NCI-H1105 treated with DMSO at 0.1 percent for 48 hours (cell line): ENCODE results near the gene TGIF2.

Source experiments
- DNase-seq: peaks from one replicate; lab custom pipeline; 2025; lab: John Stamatoyannopoulos, UW

TGIF2 gene

GRCh38 chr20:36573103-36573797 lies at the start of gene TGIF2:
Gene TGIF2 (plus strand): TSS chr20:36573597. CDS start chr20:36578775, 5,178 bp downstream.
- DNase-seq = peak; percentile 12

GRCh38 chr20:36525620-36526365 lies 47.6 kb upstream of the TGIF2 start:
- DNase-seq = no peak

GRCh38 chr20:36526521-36527011 lies 46.8 kb upstream of the TGIF2 start:
- no peak for DNase-seq

- DNase-seq = no peak
Observed at GRCh38 chr20:36527331-36528125, 45.9 kb upstream of the TGIF2 start.

- DNase-seq = no peak
Observed at GRCh38 chr20:36528176-36528874, 45.1 kb upstream of the TGIF2 start.

- DNase-seq = no peak
Observed at GRCh38 chr20:36528875-36529417, 44.5 kb upstream of the TGIF2 start.

- no peak for DNase-seq
Observed at GRCh38 chr20:36532388-36532787, 41.0 kb upstream of the TGIF2 start.

GRCh38 chr20:36532822-36533221 lies 40.6 kb upstream of the TGIF2 start:
- no peak for DNase-seq

GRCh38 chr20:36538026-36538722 lies 35.2 kb upstream of the TGIF2 start:
- DNase-seq = no peak

- DNase-seq = no peak
Observed at GRCh38 chr20:36540551-36541211, 32.7 kb upstream of the TGIF2 start.

- DNase-seq = no peak
Observed at GRCh38 chr20:36541227-36541767, 32.1 kb upstream of the TGIF2 start, which contains the start of gene MYL9. Gene MYL9 (plus strand): TSS chr20:36541519. CDS start chr20:36544885, 3,366 bp downstream.

- no peak for DNase-seq
Observed at GRCh38 chr20:36541768-36542488, 31.5 kb upstream of the TGIF2 start.

GRCh38 chr20:36542516-36543183 lies 30.7 kb upstream of the TGIF2 start:
- DNase-seq = no peak

- no peak for DNase-seq
Observed at GRCh38 chr20:36543184-36544133, 29.9 kb upstream of the TGIF2 start.

- DNase-seq = peak; percentile 18
Observed at GRCh38 chr20:36544134-36545018, 29.0 kb upstream of the TGIF2 start.

GRCh38 chr20:36546111-36546736 lies 27.2 kb upstream of the TGIF2 start:
- no peak for DNase-seq
